Osteocyte (in vitro differentiated cells): Measurements from ENCODE around the gene SLC17A5. TPM values are rescaled to one million over a fixed set of nuclear protein-coding genes. Genes with fewer than 3 reads are reported as not detected.

Source experiments
- DNase-seq: peaks from one replicate; pipeline ENCODE4 v3.0.0; 2021; ENCODE audit warnings: mixed read lengths; ENCODE audit not compliant: unreplicated experiment; ENCODE audit errors: extremely low spot score
- H3K27ac Mint-ChIP-seq: one replicate; pipeline ENCODE4 v1.8.0; 2021; ENCODE audit warnings: mild to moderate bottlenecking, mixed read lengths; ENCODE audit not compliant: unreplicated experiment
- H3K27me3 Mint-ChIP-seq: one replicate; pipeline ENCODE4 v1.8.0; 2021; ENCODE audit warnings: mixed read lengths; ENCODE audit not compliant: unreplicated experiment
- H3K36me3 Mint-ChIP-seq: one replicate; pipeline ENCODE4 v1.8.0; 2021; ENCODE audit warnings: mixed read lengths; ENCODE audit not compliant: unreplicated experiment
- H3K4me1 Mint-ChIP-seq: one replicate; pipeline ENCODE4 v1.8.0; 2021; ENCODE audit warnings: mixed read lengths; ENCODE audit not compliant: unreplicated experiment
- H3K4me3 Mint-ChIP-seq: one replicate; pipeline ENCODE4 v1.8.0; 2021; ENCODE audit warnings: mild to moderate bottlenecking, moderate library complexity, mixed read lengths; ENCODE audit not compliant: unreplicated experiment
- H3K9me3 Mint-ChIP-seq: one replicate; pipeline ENCODE4 v1.8.0; 2021; ENCODE audit warnings: mixed read lengths; ENCODE audit not compliant: unreplicated experiment
- CTCF ChIP-seq: fragments of 200-600 bp; sonication (generic); IDR thresholded peaks from 2 replicates; pipeline ENCODE4 v1.5.0; 2021; ENCODE audit warnings: antibody characterized with exemption, mild to moderate bottlenecking, moderate library complexity
- total RNA-seq: library from RNA; stranded (reverse); gene quantifications from 2 replicates; pipeline ENCODE4 v1.2.1, GENCODE V29; 2021

Gene SLC17A5
- total RNA-seq, 1 donor from 2014 or later: 20.4 TPM

GRCh38 chr6:73675466-73676098 lies 21.8 kb upstream of the SLC17A5 start:
- Mint-ChIP-seq H3K4me3 (no peak overlapping the region), H3K27me3 (peaks cover 7% of the 10 kb centered on the region), H3K36me3 (no peaks in the 10 kb centered on the region), H3K27ac (no peak overlapping the region), H3K9me3 (no peaks in the 10 kb centered on the region), H3K4me1 (peaks cover 10% of the 10 kb centered on the region)
- peak; percentile 93 for TF ChIP-seq CTCF
- DNase-seq: peak; percentile 91

GRCh38 chr6:73671911-73672685 lies 18.3 kb upstream of the SLC17A5 start:
- Mint-ChIP-seq H3K9me3 (no peaks in the 10 kb centered on the region), H3K27ac (no peak overlapping the region), H3K4me1 (peaks cover 5% of the 10 kb centered on the region), H3K4me3 (no peak overlapping the region), H3K27me3 (peaks cover 30% of the 10 kb centered on the region), H3K36me3 (no peaks in the 10 kb centered on the region)
- DNase-seq: no peak
- TF ChIP-seq CTCF: no peak

GRCh38 chr6:73669005-73669404 lies 15.2 kb upstream of the SLC17A5 start:
- Mint-ChIP-seq H3K27ac (no peak overlapping the region), H3K4me1 (peaks cover 5% of the 10 kb centered on the region), H3K4me3 (no peak overlapping the region), H3K36me3 (no peaks in the 10 kb centered on the region), H3K9me3 (no peaks in the 10 kb centered on the region), H3K27me3 (peaks cover 42% of the 10 kb centered on the region)
- DNase-seq: no peak
- no peak for TF ChIP-seq CTCF

GRCh38 chr6:73667798-73668197 lies 14.0 kb upstream of the SLC17A5 start:
- H3K4me3 Mint-ChIP-seq: no peak overlapping the region
- H3K27ac Mint-ChIP-seq: no peak overlapping the region
- no peaks in the 10 kb centered on the region for H3K9me3 Mint-ChIP-seq
- peaks cover 45% of the 10 kb centered on the region for H3K27me3 Mint-ChIP-seq
- H3K36me3 Mint-ChIP-seq: no peaks in the 10 kb centered on the region
- no peak for DNase-seq
- no peak for TF ChIP-seq CTCF
- H3K4me1 Mint-ChIP-seq: peaks cover 5% of the 10 kb centered on the region

- Mint-ChIP-seq H3K27ac (no peak overlapping the region), H3K9me3 (no peaks in the 10 kb centered on the region)
- DNase-seq: no peak
Observed at GRCh38 chr6:73666393-73666792, 12.6 kb upstream of the SLC17A5 start.

More at GRCh38 chr6:73666393-73666792, 12.6 kb upstream of the SLC17A5 start:
- Mint-ChIP-seq H3K4me3 (no peak overlapping the region), H3K36me3 (no peaks in the 10 kb centered on the region), H3K4me1 (peaks cover 5% of the 10 kb centered on the region), H3K27me3 (peaks cover 45% of the 10 kb centered on the region)
- TF ChIP-seq CTCF: no peak
